Vagina (tissue), 2 donors: Measurements from ENCODE around the gene TSPYL6. TPM values are rescaled to one million over a fixed set of nuclear protein-coding genes. Genes with fewer than 3 reads are reported as not detected.
"Not testable (repeated sequence)": the region's sequence is repeated elsewhere in the genome, so short reads cannot be mapped to it uniquely, and the experiment has no call there.

Experiments
- DNase-seq, 2 donors: peaks; one replicate each; pipeline ENCODE4 v3.0.0-alpha.2; 2017; ENCODE audit errors: extremely low spot score in 2 of 2
- H3K27ac ChIP-seq: fragments of 200-600 bp; sonication (generic); one replicate; pipeline ENCODE4 v1.5.1; 2019
- H3K27me3 ChIP-seq: fragments of 200-600 bp; sonication (generic); one replicate; pipeline ENCODE4 v1.5.1; 2019
- H3K36me3 ChIP-seq, 2 donors: fragments of 200-600 bp; sonication (generic); one replicate each; pipeline ENCODE4 v1.5.1; 2017 to 2019
- H3K4me1 ChIP-seq: fragments of 200-600 bp; sonication (generic); one replicate; pipeline ENCODE4 v1.5.1; 2019
- H3K4me3 ChIP-seq, 2 donors: fragments of 200-600 bp; sonication (generic); 1 replicate in 1 of 2; 2 replicates in 1 of 2; pipeline ENCODE4 v1.5.1; 2016 to 2019
- H3K9me3 ChIP-seq: fragments of 200-600 bp; sonication (generic); one replicate; pipeline ENCODE4 v1.5.1; 2019
- CTCF ChIP-seq, 3 experiments: fragments of 450-650 bp in 2 of 3; fragments of 200-600 bp in 1 of 3; sonication (generic) in 1 of 3; IDR thresholded peaks; one replicate each; pipeline ENCODE4 v1.5.1; 2017 to 2019; ENCODE audit warnings: antibody characterized with exemption in 3 of 3, mild to moderate bottlenecking in 2 of 3, moderate library complexity in 2 of 3
- POLR2A ChIP-seq, 2 donors: fragments of 450-650 bp; IDR thresholded peaks; one replicate each; pipeline ENCODE4 v1.6.1; 2017; ENCODE audit warnings: antibody characterized with exemption in 2 of 2, mild to moderate bottlenecking in 2 of 2, moderate library complexity in 2 of 2
- POLR2AphosphoS5 ChIP-seq, 2 donors: sonication (generic); formaldehyde crosslinking; IDR thresholded peaks; one replicate each; pipeline ENCODE4 v1.9.0; 2017; ENCODE audit warnings: antibody characterized with exemption in 2 of 2, mild to moderate bottlenecking in 2 of 2, low read depth in 1 of 2; ENCODE audit not compliant: insufficient read depth in 1 of 2
- intact Hi-C: fragments of 100-400 bp; cut with DNase I; formaldehyde crosslinking; loops from one replicate; pipeline ENCODE4 v1.15.1; 2023
- total RNA-seq: library from RNA; depleted of rRNA; stranded (reverse); fragments of >200 nt; gene quantifications from one replicate; pipeline ENCODE4 v1.2.3, GENCODE V29; 2016

The TSPYL6 gene
- not detected for total RNA-seq

- Histone ChIP-seq H3K27ac (no peak within 1 kb of the TSS), H3K36me3 (no peaks in the 10 kb centered on the region), H3K27me3 (no peaks in the 10 kb centered on the region), H3K9me3 (no peaks in the 10 kb centered on the region), H3K4me3 (no peak within 1 kb of the TSS), H3K4me1 (no peaks in the 10 kb centered on the region)
- intact Hi-C loops: no loop called here
- DNase-seq: no peak
- TF ChIP-seq POLR2A (IDR thresholded peaks at IDR 0.05): no peak
- TF ChIP-seq CTCF (IDR thresholded peaks at IDR 0.05): no peak
- TF ChIP-seq POLR2AphosphoS5 (IDR thresholded peaks at IDR 0.05; ENCODE audit: insufficient read depth in 1 of 2, low read depth in 1 of 2): no peak
Measured at GRCh38 chr2:54256091-54256694, at the start of gene TSPYL6. Gene TSPYL6 (minus strand): TSS chr2:54256229. CDS start chr2:54256151, 78 bp downstream.

- intact Hi-C loops: no loop called here
- H3K27me3 ChIP-seq: no peaks in the 10 kb centered on the region
- no peaks in the 10 kb centered on the region for H3K36me3 ChIP-seq
- no peak for DNase-seq
- TF ChIP-seq POLR2A (IDR thresholded peaks at IDR 0.05) (no peak), POLR2AphosphoS5 (IDR thresholded peaks at IDR 0.05; ENCODE audit: insufficient read depth in 1 of 2, low read depth in 1 of 2) (no peak), CTCF (IDR thresholded peaks at IDR 0.05) (no peak)
- no peaks in the 10 kb centered on the region for H3K9me3 ChIP-seq
- H3K4me1 ChIP-seq: no peaks in the 10 kb centered on the region
- no peak overlapping the region for H3K27ac ChIP-seq
- H3K4me3 ChIP-seq: no peak overlapping the region
Measured at GRCh38 chr2:54303631-54304030, 47.6 kb upstream of the TSPYL6 start.

GRCh38 chr2:54298514-54298913, 42.5 kb upstream of the TSPYL6 start:
- no peaks in the 10 kb centered on the region for H3K36me3 ChIP-seq
- H3K9me3 ChIP-seq: no peaks in the 10 kb centered on the region
- no peak for TF ChIP-seq CTCF (IDR thresholded peaks at IDR 0.05)
- no peak for TF ChIP-seq POLR2AphosphoS5 (IDR thresholded peaks at IDR 0.05; ENCODE audit: insufficient read depth in 1 of 2, low read depth in 1 of 2)
- TF ChIP-seq POLR2A (IDR thresholded peaks at IDR 0.05): no peak
- H3K27ac ChIP-seq: no peak overlapping the region
- no peaks in the 10 kb centered on the region for H3K4me1 ChIP-seq
- intact Hi-C loops: no loop called here
- no peak overlapping the region for H3K4me3 ChIP-seq
- DNase-seq: no peak
- no peaks in the 10 kb centered on the region for H3K27me3 ChIP-seq

- DNase-seq: no peak
- H3K4me3 ChIP-seq: no peak overlapping the region
- no peaks in the 10 kb centered on the region for H3K36me3 ChIP-seq
- H3K27ac ChIP-seq: no peak overlapping the region
- no peaks in the 10 kb centered on the region for H3K9me3 ChIP-seq
- TF ChIP-seq POLR2A (IDR thresholded peaks at IDR 0.05): no peak
- TF ChIP-seq POLR2AphosphoS5 (IDR thresholded peaks at IDR 0.05; ENCODE audit: insufficient read depth in 1 of 2, low read depth in 1 of 2): no peak
- TF ChIP-seq CTCF (IDR thresholded peaks at IDR 0.05): no peak
- no peaks in the 10 kb centered on the region for H3K4me1 ChIP-seq
- intact Hi-C loops: no loop called here
- no peaks in the 10 kb centered on the region for H3K27me3 ChIP-seq
Measured at GRCh38 chr2:54295911-54296310, 39.9 kb upstream of the TSPYL6 start.

GRCh38 chr2:54294665-54295064, 38.6 kb upstream of the TSPYL6 start:
- H3K27me3 ChIP-seq, H3K4me1 ChIP-seq, intact Hi-C loops, DNase-seq, H3K4me3 ChIP-seq, H3K9me3 ChIP-seq, H3K36me3 ChIP-seq, H3K27ac ChIP-seq: not testable (repeated sequence)
